Fibroblast of villous mesenchyme (primary cell): ENCODE data around the gene TMEM81. TPM values are rescaled to one million over a fixed set of nuclear protein-coding genes. Genes with fewer than 3 reads are reported as not detected.

ENCODE experiments used
- DNase-seq: peaks from one replicate; pipeline ENCODE4 v3.0.0-alpha.2; 2010; ENCODE audit warnings: low read depth
- H3K4me3 ChIP-seq: 2 replicates; pipeline ENCODE4 v1.5.1; 2011; ENCODE audit warnings: low read depth, mild to moderate bottlenecking, low read length
- CTCF ChIP-seq: IDR thresholded peaks from 2 replicates; pipeline ENCODE4 v1.5.1; 2012; ENCODE audit warnings: low read depth, mild to moderate bottlenecking, low read length; ENCODE audit not compliant: insufficient read depth
- total RNA-seq: library from RNA; depleted of rRNA; stranded (reverse); fragments of >200 nt; gene quantifications from 2 replicates; pipeline ENCODE4 v1.2.3, GENCODE V29; 2012

TMEM81 gene
- 0.97 and 1.3 TPM in 2 replicates for total RNA-seq

- DNase-seq, result no peak
- no peak for TF ChIP-seq CTCF
- no peak within 1 kb of the TSS for H3K4me3 ChIP-seq
Observed at GRCh38 chr1:205084360-205084759, at the start of gene TMEM81. TSS of gene TMEM81 (minus strand) at chr1:205084460. CDS start at chr1:205084320, 140 bp downstream.

GRCh38 chr1:205133287-205133686 is 49.0 kb upstream of the TMEM81 start:
- DNase-seq, result no peak
- TF ChIP-seq CTCF, result no peak
- H3K4me3 ChIP-seq, result no peak overlapping the region

DNA sequence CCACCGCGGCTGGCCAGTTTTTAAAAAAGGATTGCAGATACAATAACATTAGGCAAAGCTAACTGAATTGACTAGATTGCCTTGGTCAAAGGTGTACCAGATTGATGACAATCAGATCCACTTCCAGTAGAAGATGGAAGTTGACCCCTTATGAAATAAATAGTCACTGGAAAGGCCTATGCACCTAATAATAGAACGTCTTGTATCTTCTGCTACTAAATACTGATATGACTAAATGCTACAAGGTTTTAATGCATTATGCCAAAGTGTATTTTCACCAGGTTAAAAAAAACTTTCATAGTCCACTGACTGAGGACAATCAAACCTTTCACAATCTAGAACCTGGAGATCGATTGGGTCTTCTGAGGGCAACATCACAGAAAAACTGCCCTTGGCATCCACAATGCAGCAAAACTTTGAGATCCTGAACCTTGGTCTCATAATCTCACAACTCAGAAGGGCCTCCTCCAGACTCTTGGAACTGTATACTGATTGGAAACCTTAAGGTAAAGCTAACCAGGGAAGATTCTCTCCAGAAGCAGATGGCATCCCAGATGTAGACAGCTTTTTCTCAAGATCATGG is 45.3 kb upstream of the TMEM81 start:
- no peak for TF ChIP-seq CTCF
- DNase-seq, result no peak
- H3K4me3 ChIP-seq, result no peak overlapping the region

DNA sequence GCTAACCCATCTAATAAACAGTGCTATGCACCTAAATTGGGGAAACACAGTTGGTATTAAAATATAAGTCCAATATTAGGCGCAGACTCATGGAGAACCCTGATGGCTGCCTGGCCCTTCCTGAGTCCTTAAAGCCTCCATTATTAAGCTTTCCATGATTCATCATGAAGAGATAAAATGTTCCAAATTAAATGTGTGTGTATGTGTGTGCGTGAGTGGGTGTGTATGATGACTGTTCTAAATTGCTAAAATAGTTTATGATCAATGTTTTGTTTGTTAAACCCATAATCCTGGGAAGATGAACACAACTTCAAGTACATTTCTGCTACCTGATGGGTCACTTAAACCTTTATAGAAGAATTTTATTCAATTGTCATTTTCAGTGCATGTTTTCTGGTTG is 43.8 kb upstream of the TMEM81 start:
- DNase-seq, result no peak
- no peak for TF ChIP-seq CTCF
- H3K4me3 ChIP-seq, result no peak overlapping the region

- no peak for DNase-seq
- no peak for TF ChIP-seq CTCF
- no peak overlapping the region for H3K4me3 ChIP-seq
Observed at GRCh38 chr1:205127646-205128045, 43.4 kb upstream of the TMEM81 start.

DNA sequence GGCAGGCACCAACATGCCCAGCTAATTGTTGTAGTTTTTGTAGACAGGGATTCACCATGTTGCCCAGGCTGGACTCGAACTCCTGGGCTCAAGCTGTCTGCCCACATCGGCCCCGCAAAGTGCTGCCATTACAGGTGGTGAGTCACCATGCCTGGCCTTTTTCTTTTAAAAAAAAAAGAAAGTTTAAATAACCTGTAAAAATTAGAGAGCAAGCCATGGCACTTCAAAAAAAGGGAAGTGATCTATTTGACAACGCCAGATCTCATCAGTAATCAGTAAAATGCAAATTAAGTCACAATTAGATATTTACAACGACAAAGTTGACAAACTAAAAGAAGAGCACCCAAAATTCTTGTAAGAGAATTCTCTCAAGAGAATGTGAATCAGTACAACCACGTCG is 40.5 kb upstream of the TMEM81 start:
- no peak overlapping the region for H3K4me3 ChIP-seq
- no peak for DNase-seq
- no peak for TF ChIP-seq CTCF

DNA sequence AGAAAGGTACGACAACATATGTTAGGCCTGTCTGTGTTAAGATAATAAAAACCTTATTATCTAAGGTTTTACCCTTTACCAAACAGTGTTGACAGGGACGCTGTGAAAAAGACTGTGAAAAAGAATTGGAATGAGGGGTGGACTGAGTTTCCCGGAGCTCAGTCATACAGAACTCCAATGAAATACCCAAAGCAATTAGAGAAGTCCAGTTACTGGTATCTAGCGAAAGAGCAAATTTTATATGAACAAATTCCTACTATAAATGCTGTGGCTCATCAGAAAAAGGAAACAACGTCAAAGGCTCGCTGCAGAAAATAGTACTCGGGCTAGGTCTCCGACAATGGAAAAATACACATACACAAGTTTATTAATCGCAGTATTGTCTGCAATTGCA is 38.2 kb upstream of the TMEM81 start:
- DNase-seq, result no peak
- peak overlapping the region; percentile 84 for H3K4me3 ChIP-seq
- no peak for TF ChIP-seq CTCF
